Ecto neural progenitor cell (in vitro differentiated cells): ENCODE results near the gene ZNHIT1.
"Not testable (repeated sequence)": the region's sequence is repeated elsewhere in the genome, so short reads cannot be mapped to it uniquely, and the experiment has no call there.

Experiments used
- DNase-seq: peaks from one replicate; pipeline ENCODE4 v3.0.0-alpha.2; 2018; ENCODE audit warnings: low spot score

The ZNHIT1 gene

DNA sequence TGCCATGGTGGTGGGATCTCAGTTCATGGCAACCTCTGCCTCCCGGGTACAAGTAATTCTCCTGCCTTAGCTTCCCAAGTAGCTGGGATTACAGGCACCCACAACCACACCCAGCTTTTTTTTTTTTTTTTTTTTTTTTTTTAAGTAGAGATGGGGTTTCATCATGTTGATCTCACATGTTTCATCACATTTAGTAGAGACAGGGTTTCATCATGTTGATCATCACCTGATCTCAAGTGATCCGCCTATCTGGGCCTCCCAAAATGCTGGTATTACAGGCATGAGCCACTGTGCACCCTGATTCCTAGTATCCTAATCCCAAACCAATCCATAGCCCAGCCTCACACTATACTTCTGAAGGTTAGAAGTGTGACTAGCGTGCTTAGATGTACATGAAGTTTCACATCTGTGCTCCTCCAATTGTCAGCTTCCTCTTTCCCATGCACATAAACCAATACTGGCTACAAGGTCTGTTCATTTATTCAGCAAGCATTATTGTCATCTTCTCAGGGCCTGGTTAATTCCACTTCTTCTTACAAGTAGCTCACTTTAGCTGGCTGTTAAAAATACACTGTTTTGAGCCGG lies 31.0 kb upstream of the ZNHIT1 start:
- DNase-seq = no peak

DNA sequence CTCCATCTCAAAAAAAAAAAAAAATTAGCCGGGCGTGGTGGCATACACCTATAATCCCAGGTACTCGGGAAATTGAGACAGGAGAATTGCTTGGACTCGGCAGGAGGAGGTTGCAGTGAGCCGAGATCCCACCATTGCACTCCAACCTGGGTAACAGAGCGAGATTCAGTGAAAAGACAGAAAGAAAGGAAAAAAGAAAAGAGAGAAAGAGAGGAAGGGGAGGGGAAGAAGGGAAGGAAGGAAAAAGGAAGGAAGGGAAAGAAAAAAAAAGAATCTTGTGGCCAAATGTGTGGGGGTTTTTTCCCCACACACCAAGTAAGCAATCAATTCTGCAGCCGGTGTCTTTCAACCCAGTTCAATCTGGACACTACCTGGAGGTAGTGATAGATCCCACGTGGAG lies 28.9 kb upstream of the ZNHIT1 start:
- no peak for DNase-seq

DNA sequence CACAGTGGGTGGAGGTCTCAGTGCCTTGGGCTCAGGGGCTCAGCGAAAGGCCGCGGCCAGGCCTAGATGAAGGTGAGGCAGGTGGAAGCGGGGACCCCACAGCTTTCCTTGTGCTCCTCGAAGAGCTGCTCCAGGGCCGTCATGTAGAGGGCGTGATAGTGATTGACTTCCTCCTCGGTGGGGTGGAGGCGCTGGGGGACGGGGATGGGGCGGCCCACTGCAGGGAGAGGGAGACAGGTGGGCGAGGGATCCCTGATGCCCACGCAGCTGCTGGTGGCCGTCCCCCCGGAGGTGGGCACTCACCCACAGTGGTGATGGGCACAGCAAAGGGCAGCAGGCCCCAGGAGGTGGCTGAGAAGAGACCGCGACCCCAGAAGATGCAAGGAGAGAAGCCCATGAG lies 22.1 kb upstream of the ZNHIT1 start:
- DNase-seq = no peak

DNA sequence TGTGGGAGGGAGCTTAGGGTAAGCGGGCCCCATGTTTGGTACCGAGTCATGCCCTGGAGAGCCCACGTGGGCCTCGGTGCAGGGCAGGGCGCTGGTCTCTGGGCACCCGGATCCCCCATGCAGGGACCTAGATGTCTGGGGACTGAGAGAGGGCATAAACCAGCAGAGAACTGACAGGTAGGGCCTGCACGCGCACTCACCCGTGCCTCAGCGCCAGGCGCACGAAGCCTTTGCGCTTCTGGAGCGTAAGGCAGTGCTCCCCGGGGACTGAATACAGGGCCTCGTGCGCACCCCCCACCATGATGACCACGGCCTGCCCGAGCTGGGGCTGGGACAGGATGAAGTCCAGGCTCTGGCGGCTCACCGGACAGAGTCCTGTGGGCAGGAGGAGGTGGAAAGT lies 20.0 kb upstream of the ZNHIT1 start:
- no peak for DNase-seq

DNA sequence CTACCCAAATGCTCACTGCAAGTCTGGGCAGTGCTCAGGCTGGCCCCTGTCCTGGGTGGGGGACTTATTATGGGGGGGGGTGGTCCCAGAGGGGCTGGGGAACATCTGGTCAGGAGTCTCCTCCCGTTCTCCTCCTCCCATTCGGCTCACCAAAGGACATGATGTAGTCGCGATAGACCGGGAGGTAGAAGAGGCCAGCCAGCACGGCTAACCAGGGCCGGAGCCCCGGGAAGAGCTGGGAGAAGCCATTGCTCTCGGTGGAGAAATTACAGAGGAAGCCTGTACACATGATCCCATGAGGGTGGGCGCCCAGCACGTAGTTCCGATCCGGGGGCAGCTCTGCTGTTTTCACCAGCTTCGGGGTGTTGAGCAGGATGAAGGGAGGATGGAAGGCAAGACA lies 19.5 kb upstream of the ZNHIT1 start:
- DNase-seq = no peak

DNA sequence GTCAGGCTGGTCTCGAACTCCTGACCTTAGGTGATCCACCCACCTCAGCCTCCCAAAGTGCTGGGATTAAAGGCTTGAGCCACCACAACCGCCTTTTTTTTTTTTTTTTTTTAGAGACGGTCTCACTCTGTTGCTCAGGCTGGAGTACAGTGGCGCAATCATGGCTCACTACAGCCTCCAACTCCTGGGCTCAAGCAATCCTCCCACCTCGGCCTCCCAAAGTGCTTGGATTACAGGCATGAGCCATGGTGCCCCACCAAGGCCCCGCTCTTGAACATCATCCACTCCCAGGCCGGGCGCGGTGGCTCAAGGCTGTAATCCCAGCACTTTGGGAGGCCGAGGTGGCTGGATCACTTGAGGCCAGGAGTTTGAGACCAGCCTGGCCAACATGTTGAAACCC lies 18.4 kb upstream of the ZNHIT1 start:
- not testable (repeated sequence) for DNase-seq

DNA sequence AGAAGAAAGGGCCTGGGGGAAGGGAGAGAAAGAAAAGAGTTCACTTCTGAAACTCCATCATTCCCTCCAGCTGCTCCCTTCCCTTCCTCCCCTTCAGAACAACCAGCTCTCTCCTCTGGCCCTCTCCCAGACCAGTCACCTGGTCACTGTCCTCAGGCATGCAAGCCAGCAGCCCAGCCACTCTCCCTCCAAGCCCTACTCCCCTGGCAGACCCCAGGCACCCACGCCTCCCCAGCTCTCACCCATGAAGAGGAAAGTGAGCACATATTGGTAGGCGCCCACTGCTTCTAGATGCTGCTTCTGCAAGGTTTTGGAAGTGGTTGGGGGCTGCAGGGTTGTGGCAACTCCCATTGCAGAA lies 17.5 kb upstream of the ZNHIT1 start:
- DNase-seq = no peak

DNA sequence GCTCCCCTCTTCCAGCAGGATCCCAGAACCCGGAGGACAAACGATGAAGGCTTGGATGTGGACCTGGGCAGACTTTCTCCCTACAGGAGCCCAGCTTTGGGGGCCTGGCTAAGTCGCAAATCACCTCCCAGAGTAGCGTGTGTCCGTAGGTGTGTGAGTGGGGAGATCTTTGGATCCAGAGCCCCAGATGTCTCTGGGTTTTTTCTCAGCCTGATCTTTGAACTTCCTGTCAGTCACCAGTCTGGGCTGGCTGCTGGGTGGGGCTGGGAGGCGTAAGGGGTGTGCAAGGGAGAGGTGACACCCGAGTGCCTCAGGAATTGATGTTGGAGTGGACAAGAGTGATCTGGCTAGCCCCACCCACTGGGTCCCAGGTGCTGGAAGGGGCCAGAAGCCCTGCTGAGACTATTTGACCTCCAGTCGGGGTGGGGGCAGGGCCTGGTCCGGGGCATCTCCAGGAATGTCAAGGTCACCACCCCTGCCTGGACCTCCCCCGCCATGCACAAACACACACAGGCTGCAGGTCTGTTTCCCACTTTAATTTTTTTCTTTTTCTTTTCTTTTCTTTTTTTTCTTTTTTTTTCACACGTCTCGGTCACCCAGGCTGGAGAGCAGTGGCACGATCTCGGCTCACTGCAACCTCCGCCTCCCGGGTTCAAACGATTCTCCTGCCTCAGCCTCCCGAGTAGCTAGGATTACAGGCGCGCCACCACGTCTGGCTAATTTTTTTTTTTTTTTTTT lies 16.9 kb upstream of the ZNHIT1 start, which contains the start of gene MOGAT3:
Gene MOGAT3 (minus strand): TSS at position 175 of the 738 bp plus-strand sequence. CDS start 182 bp downstream, outside the sequence.
- no peak for DNase-seq

DNA sequence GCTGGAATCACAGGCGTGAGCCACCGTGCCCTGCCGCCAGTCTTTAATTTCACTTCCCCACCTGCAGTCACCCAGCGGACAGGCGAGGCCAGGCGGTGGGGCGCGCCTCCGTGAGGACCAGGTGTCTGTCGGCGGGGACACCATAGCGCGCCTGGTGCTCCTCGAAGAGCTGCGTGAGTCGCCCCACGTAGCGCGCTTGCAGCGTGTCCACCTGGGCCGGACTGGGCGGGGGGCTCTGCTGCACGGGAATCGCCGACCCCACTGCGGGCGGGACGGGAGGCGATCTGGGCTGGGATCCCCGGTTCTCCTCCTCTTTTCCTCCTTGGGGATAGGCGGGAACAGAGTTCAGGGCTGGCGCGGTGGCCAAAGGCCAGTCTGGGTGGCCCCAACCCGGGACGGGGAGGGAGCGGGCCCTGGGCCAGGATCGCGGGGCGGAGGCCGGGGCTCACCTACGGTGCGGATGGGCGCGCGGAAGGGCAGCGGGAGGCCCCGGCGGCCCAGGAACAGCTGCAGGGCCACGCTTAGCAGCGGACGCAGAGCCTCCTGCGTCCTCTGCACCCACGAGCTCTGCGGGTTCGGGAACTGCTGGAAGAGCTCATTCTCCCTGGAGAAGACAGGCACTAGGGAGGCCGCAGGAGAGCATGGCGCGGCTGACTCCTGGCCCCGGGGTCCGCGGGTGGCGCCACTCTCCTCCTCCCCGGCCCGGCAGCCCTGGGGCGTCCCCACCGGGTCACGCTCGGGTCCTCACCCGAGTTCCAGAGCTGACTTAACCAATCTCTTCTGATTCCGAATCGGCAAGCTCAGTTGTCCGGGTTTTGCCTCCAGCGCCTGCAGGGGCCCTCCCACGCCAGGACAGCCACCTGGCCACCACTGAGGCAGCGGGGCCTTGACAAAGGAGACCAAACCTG lies 16.0 kb upstream of the ZNHIT1 start:
- DNase-seq = no peak

DNA sequence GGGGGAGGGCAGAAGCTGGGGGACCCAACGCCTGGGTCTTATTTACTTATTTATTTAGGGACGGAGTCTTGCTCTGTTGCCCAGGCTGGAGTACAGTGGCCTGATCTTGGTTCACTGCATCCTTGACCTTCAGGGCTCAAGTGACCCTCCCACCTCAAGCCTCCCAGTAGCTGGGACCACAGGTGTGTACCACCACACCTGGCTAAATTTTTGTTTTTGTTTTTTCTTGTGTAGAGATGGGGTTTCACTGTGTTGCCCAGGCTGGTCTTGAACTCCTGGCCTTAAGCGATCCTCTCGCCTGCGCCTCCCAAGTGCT lies 15.4 kb upstream of the ZNHIT1 start:
- no peak for DNase-seq

DNA sequence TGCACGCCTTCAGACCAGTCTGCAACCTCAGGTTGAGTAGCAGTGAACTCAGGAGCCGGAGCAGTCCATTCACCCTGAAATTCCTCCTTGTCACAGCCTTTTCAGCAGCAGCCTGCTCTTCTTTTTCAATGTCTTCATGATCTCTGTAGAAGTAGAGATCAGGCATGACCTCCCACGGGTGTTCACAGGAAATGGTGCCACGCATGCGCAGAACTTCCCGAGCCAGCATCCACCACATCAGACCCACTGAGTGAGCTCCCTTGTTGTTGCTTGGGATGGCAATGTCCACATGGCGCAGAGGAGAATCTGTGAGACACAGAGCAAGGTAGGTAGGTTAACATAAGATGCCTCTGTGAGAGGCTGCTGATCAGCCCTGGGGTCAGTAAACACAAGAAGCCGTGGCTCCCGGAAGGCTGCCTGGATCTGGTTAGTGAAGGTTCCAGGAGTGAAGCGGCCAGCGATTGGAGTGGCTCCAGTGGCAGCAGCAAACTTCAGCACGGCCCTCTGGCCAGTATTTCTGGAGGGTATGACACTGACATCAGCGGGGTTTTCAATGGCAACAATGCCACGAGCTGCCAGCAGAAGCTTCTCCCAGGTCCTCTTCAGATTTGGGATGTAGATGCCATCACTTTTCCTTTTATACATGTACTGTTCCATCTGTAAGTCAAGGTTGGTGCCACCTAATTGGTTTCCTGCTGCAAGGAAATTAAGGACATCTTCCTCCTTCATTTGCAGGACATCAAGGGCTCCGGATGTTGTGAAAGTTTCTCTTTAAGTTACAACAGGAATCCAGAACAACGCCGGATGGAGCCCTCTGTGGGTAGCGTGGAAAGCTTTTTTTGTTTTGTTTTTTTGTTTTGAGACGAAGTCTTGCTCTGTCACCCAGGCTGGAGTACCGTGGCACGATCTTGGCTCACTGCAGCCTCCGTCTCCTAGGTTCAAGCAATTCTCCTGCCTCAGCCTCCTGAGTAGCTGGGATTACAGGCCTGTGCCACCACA lies 13.9 kb upstream of the ZNHIT1 start:
- DNase-seq = not testable (repeated sequence)

DNA sequence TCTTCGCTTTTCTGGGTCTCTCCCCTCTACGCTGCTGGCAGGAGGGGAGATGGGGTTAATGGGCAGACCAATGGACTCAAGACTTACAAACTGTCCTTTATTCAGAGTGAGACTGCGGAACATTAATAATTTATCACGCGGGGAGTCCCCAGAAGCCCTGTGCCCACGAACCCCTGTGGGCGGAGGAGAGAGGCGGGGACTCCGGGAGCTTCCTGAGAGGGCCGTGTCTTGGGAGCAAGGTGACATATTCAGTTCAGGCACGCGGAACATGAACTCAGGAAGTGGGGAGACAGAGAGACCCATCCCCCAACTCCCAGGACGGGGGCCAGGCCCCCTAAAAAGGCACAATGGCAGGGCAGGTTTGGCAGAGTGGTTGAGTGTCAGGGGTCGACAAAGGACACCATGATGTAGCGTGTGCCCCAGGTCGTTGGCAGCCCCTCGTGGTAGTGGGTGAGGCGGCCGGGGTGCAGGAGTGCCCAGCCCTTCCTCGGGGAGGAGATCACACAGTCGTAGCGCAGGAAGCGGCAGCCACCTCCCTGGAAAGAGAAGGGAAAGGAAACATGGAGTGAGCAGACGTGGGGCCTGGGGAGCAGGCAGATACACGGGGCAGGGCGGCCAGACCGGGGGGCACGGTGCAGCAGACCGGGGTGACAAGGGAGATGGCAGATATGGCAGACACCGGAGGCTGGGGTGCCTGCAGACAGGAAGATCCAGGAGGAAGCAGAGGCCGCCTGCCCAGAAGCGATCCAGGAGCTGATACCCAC lies 11.9 kb upstream of the ZNHIT1 start:
- no peak for DNase-seq

DNA sequence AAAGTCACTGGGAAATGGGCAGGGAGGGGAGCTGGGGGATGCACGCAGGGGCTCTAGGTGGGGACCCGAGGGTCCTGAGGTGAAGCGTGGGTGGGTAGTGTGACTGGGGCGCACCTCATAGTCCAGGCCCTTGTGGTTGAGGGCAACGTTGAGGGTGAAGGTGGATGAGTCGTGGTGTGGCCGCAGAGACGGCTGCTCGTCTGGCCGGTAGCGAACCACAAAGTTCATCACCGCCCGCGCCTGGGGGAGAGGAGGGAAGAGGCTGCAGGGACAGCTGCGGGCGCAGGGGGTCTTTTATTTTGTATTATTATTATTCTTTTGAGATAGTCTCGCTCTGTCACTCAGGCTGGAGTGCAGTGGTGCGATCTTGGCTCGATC lies 11.3 kb upstream of the ZNHIT1 start:
- DNase-seq = no peak

DNA sequence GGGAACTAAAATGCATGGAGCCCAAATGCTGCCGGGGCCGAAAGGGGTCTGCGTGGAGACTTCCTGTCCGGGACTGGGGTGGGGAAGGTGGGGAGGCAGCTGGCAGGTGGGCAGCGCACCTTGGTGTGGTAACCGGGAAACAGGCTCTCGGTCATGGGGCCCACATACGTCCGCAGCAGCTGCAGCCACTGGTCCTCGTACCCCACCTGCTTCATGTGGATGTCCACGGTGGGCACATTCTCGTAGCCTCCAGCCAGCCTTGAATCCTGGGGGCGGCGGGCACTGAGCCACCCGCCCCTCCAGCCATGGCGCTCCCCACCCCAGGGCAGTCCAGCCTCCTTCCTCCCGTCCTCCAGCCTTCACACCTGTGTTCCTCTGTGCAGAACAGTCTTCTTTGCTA lies 10.5 kb upstream of the ZNHIT1 start:
- DNase-seq = no peak

DNA sequence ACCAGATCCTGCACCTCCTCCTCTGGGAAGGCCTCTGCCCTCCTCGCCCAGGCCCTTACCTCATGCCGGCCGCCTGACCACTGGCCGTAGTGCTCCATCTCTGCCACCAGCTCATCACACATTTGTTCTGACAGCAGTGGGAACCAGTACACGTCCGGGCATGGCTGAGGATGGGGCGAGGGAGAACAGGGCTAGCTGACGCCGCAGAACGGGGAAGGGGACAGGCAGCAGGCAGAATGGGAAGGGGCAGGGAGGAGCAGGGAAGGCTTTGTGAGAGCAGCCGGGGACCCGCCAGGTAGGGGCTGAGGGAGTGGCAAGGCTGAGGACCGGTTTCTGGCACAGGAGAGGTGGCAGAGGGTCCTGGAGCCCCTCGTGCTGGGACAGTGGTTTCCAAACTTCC lies 9.2 kb upstream of the ZNHIT1 start:
- no peak for DNase-seq

DNA sequence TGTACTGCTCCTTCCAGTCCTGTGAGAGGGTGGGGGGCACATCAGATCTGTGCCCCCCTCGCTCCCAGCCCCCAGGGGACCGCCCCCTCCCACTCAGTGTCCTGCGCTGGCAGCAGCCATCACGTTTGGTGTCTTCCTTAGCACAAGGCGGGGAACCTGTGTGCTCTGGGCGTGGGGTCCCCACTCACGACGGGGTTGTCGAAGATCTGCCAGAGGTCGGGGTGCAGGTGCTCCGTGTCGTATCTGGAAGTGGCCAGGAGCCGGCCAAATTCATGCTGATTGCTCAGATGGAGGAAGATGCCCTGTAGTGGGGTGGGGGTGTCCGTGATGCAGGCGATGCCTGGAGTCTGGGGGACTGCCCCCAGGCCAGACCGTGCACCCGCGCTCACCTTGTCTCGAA lies 7.8 kb upstream of the ZNHIT1 start:
- no peak for DNase-seq

DNA sequence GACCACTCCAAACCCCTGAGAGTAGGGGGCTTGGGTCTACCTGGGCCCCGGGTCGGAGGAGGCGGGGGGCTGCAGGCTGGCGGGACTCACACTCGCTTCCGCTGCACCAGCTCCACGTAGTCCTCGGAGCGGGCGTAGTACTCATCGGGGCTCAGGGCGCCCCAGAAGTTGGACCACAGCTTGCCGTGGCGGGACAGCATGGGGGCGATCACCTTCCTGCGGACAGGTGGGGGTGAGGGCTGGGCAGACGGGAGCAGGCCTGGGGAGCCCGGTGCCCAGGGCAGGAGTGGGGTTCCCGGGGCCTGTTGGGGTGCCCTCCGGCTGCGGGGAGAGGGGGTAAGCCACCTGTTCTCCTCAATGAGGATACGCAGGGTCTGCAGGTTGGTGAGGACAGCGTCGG lies 6.5 kb upstream of the ZNHIT1 start:
- DNase-seq = no peak

DNA sequence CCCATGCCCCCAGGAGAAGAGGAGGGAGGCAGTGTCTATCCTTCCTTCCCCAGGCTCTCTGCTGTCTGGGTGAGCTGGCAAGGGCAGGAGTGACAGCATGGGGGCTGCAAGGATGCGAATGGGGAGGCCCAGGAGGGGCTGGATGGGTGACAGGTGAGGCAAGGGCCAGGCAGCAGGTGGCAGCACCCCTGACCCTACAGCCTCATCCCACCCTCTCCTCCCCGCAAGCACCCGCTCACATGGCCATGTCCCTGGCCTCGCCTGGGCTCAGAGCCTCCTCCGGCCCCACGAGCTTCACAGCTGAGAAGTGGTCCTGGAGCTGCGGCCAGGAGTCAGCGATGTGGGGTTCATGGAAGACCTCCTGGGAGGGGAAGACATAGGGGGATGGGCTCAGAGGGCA lies 6.0 kb upstream of the ZNHIT1 start:
- no peak for DNase-seq

DNA sequence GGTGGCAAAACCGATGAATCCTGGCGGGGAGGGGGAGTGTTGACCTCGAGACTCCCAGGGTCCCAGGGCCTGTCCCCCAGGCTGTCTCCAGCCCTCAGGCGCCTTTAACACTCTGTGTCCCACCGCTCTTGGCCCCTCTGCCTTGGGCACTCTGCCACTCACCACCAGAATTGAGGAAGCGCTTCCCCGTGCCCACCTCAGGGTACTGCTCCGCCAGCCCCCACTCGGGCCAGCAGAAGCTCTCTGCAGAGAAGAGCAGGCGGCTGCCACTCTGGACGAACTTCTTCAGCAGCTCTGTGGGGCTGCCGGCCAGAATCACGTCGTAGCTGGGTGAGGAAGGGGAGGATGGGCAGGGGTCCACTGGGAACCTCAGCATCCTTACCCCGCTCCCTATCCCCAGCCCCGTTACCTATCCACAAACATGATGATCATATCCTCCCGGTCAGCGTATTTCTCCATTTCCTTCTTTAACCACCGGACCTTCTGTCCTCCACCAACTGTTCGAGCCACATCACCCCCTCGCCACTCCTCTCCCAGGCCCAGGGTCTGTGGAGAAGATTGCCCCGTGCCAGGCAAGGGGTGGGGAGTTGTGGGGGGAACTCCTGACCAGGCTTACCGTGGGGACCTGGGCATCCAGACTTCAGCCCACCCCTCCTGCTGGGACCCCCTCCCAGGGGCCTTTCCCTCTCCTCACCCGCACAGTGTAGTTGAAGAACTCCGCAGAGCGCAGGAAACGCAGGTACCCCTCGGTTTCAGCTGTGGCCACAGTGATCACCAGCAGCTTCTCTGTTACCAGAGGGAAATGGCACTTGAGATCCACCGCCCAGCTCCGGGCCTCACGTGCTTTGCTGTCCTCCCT lies 1.7 kb upstream of the ZNHIT1 start:
- DNase-seq = no peak

DNA sequence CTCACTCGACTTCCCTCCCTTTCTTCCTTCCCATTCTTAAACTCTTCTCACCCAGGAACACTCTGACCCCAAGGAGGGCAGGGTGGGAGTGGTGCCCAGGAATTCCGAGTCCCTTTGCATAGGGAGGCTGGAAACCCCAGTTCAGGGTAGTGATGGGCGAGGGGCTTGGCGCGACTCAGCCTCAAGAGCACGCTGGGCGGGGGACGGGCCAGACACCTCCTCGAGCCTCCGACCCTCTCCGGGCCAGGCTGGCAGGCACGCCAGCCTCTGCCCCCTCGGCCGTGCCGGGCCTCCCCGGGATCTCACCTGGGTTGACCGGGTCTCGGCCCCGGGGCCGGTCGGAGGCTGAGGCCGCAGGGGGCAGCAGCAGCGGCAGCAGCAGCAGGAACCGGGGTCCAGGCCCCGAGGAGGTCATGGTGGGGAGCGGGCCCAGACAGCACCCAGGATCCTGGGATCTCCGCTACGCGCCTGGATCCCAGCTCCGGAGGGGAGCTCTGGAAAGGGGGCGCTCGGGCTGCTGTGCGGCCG lies 1.0 kb upstream of the ZNHIT1 start:
- DNase-seq = no peak
